Bronchial epithelial cell (primary cell): ENCODE results near the gene GRIN3B. TPM values are rescaled to one million over a fixed set of nuclear protein-coding genes. Genes with fewer than 3 reads are reported as not detected.

Source experiments
- DNase-seq: peaks from one replicate; pipeline ENCODE4 v3.0.0-alpha.2; 2010; ENCODE audit warnings: low read depth
- FAIRE-seq: peaks from 2 replicates; lab custom pipeline; 2011; peaks lifted over from hg19 to GRCh38; lab: Jason Lieb, UNC
- H3K27me3 ChIP-seq: 2 replicates; pipeline ENCODE4 v1.5.1; 2011; ENCODE audit warnings: low read length; ENCODE audit not compliant: control insufficient read depth, insufficient read depth
- H3K36me3 ChIP-seq: 2 replicates; pipeline ENCODE4 v1.5.1; 2011; ENCODE audit warnings: low read length; ENCODE audit not compliant: control insufficient read depth, insufficient read depth
- H3K4me3 ChIP-seq: 2 replicates; pipeline ENCODE4 v1.5.1; 2011; ENCODE audit warnings: mild to moderate bottlenecking, low read depth, low read length, control low read depth
- total RNA-seq: library from RNA; depleted of rRNA; stranded (reverse); fragments of >200 nt; gene quantifications from 2 replicates; pipeline ENCODE4 v1.2.1, GENCODE V29; 2014
- TF ChIP-seq, protein P1 (sequence below): IDR thresholded peaks from 2 replicates; pipeline ENCODE4 v1.5.1; 2011; ENCODE audit warnings: mild to moderate bottlenecking, moderate library complexity, low read length, control low read depth, inconsistent platforms; ENCODE audit not compliant: insufficient read depth, severe bottlenecking

GRIN3B gene
- total RNA-seq, 1 donor from 2014 or later = 0.26 TPM

DNA sequence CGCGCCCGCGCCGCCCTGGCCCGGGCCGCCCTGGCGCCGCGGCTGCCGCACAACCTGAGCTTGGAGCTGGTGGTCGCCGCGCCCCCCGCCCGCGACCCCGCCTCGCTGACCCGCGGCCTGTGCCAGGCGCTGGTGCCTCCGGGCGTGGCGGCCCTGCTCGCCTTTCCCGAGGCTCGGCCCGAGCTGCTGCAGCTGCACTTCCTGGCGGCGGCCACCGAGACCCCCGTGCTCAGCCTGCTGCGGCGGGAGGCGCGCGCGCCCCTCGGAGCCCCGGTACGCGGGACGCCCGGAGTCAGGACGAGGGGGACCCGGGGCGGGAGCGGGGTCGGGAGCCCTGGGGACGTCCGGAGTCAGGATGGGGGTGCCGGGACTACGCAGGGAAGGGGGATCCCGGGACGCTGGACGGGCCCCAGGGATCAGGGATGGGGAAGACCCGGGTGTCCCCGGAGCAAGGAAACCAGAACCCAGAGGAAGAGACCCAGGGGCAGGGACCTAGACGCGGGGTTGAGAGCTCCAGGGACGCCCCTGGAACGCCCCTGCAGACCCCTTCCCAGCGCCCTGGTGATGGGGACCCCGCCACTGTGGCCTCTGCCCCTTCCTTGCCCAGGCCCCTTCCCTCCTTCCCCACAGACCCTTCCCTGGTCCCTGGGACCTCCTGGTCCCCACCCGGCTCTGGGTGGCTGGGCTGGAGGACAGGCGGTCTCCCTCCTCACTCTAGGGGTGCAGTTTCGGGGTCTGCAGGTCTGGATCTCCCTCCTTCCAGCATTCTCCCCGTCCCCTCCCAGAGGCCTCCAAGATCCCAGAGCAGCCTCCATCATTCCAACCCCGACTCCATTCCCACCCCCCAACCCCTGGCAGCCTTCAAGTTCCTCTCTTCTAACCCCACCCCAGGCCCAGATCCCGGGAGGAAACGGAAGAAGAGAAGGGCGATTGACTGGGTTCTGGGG lies 645 bp downstream of the GRIN3B start:
- no peak overlapping the region for H3K4me3 ChIP-seq
- FAIRE-seq = no peak
- H3K27me3 ChIP-seq = peaks cover 12% of the 10 kb centered on the region

DNA sequence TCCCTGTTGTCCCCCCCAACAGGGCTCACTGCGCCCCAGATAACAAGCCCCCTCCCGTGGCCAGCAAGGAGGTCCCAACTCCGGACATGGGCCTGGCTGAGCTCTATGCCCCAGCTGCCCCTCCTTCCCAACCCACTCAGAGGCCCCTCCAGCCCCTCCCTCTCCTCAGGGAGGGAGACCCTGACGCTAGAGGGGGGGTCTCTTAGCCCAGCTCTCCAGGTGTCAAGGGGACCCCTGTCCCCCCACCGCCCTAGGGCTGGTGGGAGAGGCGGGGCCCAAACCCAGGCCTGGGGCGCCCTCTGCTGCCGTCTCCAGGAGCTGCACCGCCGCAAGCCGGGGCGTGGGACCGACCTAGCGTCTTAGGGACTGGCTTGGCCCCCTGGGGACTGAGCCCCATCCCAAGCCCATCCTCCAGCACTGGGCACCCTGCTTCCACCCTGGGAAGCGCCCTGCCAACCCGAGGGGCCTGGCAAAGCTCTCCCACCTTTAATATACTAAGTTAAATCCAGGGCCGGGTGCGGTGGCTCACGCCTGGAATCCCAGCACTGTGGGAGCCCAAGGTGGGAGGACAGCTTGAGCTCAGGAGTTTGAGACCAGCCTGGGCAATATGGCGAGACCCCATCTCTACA lies 1.4 kb downstream of the GRIN3B start:
- DNase-seq (no peak), FAIRE-seq (no peak)
- H3K27me3 ChIP-seq = peaks cover 12% of the 10 kb centered on the region

More for the DNA sequence above, 645 bp downstream of the GRIN3B start:
- no peaks in the 10 kb centered on the region for H3K36me3 ChIP-seq
- DNase-seq = no peak
- TF ChIP-seq, protein P1, sequence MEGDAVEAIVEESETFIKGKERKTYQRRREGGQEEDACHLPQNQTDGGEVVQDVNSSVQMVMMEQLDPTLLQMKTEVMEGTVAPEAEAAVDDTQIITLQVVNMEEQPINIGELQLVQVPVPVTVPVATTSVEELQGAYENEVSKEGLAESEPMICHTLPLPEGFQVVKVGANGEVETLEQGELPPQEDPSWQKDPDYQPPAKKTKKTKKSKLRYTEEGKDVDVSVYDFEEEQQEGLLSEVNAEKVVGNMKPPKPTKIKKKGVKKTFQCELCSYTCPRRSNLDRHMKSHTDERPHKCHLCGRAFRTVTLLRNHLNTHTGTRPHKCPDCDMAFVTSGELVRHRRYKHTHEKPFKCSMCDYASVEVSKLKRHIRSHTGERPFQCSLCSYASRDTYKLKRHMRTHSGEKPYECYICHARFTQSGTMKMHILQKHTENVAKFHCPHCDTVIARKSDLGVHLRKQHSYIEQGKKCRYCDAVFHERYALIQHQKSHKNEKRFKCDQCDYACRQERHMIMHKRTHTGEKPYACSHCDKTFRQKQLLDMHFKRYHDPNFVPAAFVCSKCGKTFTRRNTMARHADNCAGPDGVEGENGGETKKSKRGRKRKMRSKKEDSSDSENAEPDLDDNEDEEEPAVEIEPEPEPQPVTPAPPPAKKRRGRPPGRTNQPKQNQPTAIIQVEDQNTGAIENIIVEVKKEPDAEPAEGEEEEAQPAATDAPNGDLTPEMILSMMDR = no peak

DNA sequence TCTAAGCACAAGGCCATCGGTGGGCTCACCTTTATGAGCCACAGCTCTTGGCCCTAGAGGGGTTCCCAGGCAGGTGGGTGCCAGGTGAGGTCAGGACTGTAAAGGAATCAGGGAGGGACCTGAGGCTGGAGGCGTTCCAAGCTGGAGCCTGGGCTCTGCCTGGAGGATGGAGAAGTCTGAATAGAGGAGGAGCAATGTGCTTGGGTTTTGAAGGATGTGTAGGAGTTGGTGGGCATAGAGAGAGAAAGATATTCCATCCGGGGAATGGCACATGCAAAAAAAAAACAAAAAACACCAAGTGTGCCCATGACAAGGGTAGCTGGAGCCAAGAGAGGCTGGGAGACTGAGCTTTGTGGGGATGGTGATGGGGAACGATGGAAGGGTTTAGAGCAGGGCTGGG lies 2.4 kb downstream of the GRIN3B start:
- TF ChIP-seq, protein P1 = no peak
- FAIRE-seq (no peak), DNase-seq (no peak)
- Histone ChIP-seq H3K36me3 (no peaks in the 10 kb centered on the region), H3K4me3 (no peak overlapping the region), H3K27me3 (peaks cover 10% of the 10 kb centered on the region)

More for the DNA sequence above, 1.4 kb downstream of the GRIN3B start:
- Histone ChIP-seq H3K4me3 (no peak overlapping the region), H3K36me3 (no peaks in the 10 kb centered on the region)
- TF ChIP-seq, protein P1 = peak; percentile 88

DNA sequence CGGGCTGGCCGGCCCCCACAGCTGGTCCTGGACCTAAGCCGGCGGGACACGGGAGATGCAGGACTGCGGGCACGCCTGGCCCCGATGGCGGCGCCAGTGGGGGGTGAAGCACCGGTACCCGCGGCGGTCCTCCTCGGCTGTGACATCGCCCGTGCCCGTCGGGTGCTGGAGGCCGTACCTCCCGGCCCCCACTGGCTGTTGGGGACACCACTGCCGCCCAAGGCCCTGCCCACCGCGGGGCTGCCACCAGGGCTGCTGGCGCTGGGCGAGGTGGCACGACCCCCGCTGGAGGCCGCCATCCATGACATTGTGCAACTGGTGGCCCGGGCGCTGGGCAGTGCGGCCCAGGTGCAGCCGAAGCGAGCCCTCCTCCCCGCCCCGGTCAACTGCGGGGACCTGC lies 3.1 kb downstream of the GRIN3B start:
- TF ChIP-seq, protein P1 = no peak
- H3K36me3 ChIP-seq = no peaks in the 10 kb centered on the region
- H3K4me3 ChIP-seq = no peak overlapping the region
- DNase-seq = no peak
- peaks cover 10% of the 10 kb centered on the region for H3K27me3 ChIP-seq
- FAIRE-seq = no peak

DNA sequence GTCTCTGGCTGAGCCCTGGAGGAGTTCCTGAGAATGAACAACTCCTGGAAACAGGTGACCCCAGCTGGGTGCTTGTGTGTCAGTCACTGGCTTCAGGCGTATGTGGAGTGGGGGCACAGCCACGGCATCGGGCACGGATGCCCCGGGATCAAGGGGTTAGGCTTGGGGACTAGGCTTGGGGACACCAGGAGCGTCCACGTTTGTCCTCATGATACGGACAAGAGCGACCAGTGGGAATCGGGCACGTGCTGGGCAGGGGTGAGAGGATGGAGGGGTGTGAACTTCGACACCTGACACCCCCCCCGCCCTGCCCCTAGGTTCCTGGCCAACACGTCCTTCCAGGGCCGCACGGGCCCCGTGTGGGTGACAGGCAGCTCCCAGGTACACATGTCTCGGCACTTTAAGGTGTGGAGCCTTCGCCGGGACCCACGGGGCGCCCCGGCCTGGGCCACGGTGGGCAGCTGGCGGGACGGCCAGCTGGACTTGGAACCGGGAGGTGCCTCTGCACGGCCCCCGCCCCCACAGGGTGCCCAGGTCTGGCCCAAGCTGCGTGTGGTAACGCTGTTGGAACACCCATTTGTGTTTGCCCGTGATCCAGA lies 4.1 kb downstream of the GRIN3B start:
- peaks cover 6% of the 10 kb centered on the region for H3K27me3 ChIP-seq
- DNase-seq (no peak), FAIRE-seq (no peak)
- peaks cover 1% of the 10 kb centered on the region for H3K36me3 ChIP-seq
- TF ChIP-seq, protein P1 = no peak
- H3K4me3 ChIP-seq = no peak overlapping the region
